Measurements from ENCODE around the gene KLF9.

KLF9 gene

GRCh38 chr9:70374962-70375618 is 39.4 kb downstream of the KLF9 start:
- Histone ChIP-seq H3K9ac (ENCODE audit: low read depth in 1 of 2, low read length in 2 of 2) (no peak overlapping the region), H3K36me3 (ENCODE audit: control insufficient read depth in 1 of 2, insufficient read depth in 2 of 2, low read length in 2 of 2) (no peaks in the 10 kb centered on the region), H3K9me3 (ENCODE audit: control insufficient read depth in 1 of 2, low read length in 2 of 2) (no peaks in the 10 kb centered on the region), H3K27ac (ENCODE audit: low read depth, low read length) (no peak overlapping the region), H3K4me3 (ENCODE audit: low read depth in 1 of 2, low read length in 2 of 2) (peak overlapping the region in 1 of 2 donors; percentile 13), H3K4me1 (ENCODE audit: control insufficient read depth in 1 of 2, insufficient read depth in 2 of 2, low read length in 2 of 2) (no peaks in the 10 kb centered on the region), H3K27me3 (ENCODE audit: control insufficient read depth in 1 of 2, insufficient read depth in 2 of 2, low read length in 2 of 2) (no peaks in the 10 kb centered on the region)

DNA sequence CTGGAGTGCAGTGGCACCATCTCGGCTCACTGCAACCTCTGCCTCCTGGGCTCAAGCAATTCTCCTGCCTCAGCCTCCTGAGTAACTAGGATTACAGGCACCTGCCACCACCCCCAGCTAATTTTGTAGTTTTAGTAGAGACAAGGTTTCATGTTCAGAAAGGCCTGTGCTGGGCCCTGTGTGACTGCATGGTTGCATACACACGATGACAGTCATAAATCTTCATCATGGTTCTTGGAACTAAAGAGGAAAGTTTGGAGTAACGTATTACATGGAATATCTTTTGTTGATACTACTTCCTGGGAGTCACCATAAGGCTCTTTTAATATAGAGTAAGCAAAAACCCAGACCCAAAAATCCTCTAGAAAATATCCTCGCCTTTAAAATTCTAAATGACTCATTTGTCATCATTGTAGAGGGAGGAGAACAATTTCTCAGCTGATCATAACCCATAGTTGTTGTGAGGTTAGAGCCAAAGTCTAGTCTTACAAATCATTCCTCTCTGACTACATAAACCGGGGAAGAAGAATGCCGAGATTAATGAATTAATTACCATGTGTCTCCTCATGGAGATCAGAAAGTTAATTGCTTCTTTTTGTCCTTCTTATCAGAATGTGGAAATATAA is 47.0 kb downstream of the KLF9 start:
- Histone ChIP-seq H3K4me3 (ENCODE audit: low read depth in 1 of 2, low read length in 2 of 2) (no peak overlapping the region), H3K27ac (ENCODE audit: low read depth, low read length) (no peak overlapping the region), H3K9me3 (ENCODE audit: control insufficient read depth in 1 of 2, low read length in 2 of 2) (no peaks in the 10 kb centered on the region)

GRCh38 chr9:70363760-70364159 is 50.7 kb downstream of the KLF9 start:
- H3K36me3 ChIP-seq (ENCODE audit: control insufficient read depth in 1 of 2, insufficient read depth in 2 of 2, low read length in 2 of 2), result no peaks in the 10 kb centered on the region
- H3K27ac ChIP-seq (ENCODE audit: low read depth, low read length), result no peak overlapping the region
- H3K9me3 ChIP-seq (ENCODE audit: control insufficient read depth in 1 of 2, low read length in 2 of 2), result no peaks in the 10 kb centered on the region
- no peaks in the 10 kb centered on the region for H3K27me3 ChIP-seq (ENCODE audit: control insufficient read depth in 1 of 2, insufficient read depth in 2 of 2, low read length in 2 of 2)
- no peak overlapping the region for H3K4me3 ChIP-seq (ENCODE audit: low read depth in 1 of 2, low read length in 2 of 2)
- H3K9ac ChIP-seq (ENCODE audit: low read depth in 1 of 2, low read length in 2 of 2), result no peak overlapping the region
- no peaks in the 10 kb centered on the region for H3K4me1 ChIP-seq (ENCODE audit: control insufficient read depth in 1 of 2, insufficient read depth in 2 of 2, low read length in 2 of 2)

More for the DNA sequence above, 47.0 kb downstream of the KLF9 start:
- no peak overlapping the region for H3K9ac ChIP-seq (ENCODE audit: low read depth in 1 of 2, low read length in 2 of 2)
- no peaks in the 10 kb centered on the region for H3K36me3 ChIP-seq (ENCODE audit: control insufficient read depth in 1 of 2, insufficient read depth in 2 of 2, low read length in 2 of 2)
- H3K27me3 ChIP-seq (ENCODE audit: control insufficient read depth in 1 of 2, insufficient read depth in 2 of 2, low read length in 2 of 2), result no peaks in the 10 kb centered on the region
- no peaks in the 10 kb centered on the region for H3K4me1 ChIP-seq (ENCODE audit: control insufficient read depth in 1 of 2, insufficient read depth in 2 of 2, low read length in 2 of 2)

- H3K9ac ChIP-seq (ENCODE audit: low read depth in 1 of 2, low read length in 2 of 2), result no peak overlapping the region
- no peak overlapping the region for H3K27ac ChIP-seq (ENCODE audit: low read depth, low read length)
- no peaks in the 10 kb centered on the region for H3K36me3 ChIP-seq (ENCODE audit: control insufficient read depth in 1 of 2, insufficient read depth in 2 of 2, low read length in 2 of 2)
- H3K4me3 ChIP-seq (ENCODE audit: low read depth in 1 of 2, low read length in 2 of 2), result no peak overlapping the region
- no peaks in the 10 kb centered on the region for H3K27me3 ChIP-seq (ENCODE audit: control insufficient read depth in 1 of 2, insufficient read depth in 2 of 2, low read length in 2 of 2)
- no peaks in the 10 kb centered on the region for H3K9me3 ChIP-seq (ENCODE audit: control insufficient read depth in 1 of 2, low read length in 2 of 2)
- no peaks in the 10 kb centered on the region for H3K4me1 ChIP-seq (ENCODE audit: control insufficient read depth in 1 of 2, insufficient read depth in 2 of 2, low read length in 2 of 2)
Measured at GRCh38 chr9:70362952-70363351, 51.5 kb downstream of the KLF9 start.

GRCh38 chr9:70355801-70356200 is 58.7 kb downstream of the KLF9 start:
- H3K36me3 ChIP-seq (ENCODE audit: control insufficient read depth in 1 of 2, insufficient read depth in 2 of 2, low read length in 2 of 2), result peaks cover 0 to 13% of the 10 kb centered on the region in 2 donors
- H3K9ac ChIP-seq (ENCODE audit: low read depth in 1 of 2, low read length in 2 of 2), result no peak overlapping the region
- H3K27ac ChIP-seq (ENCODE audit: low read depth, low read length), result no peak overlapping the region
- H3K9me3 ChIP-seq (ENCODE audit: control insufficient read depth in 1 of 2, low read length in 2 of 2), result no peaks in the 10 kb centered on the region
- H3K4me3 ChIP-seq (ENCODE audit: low read depth in 1 of 2, low read length in 2 of 2), result no peak overlapping the region
- H3K27me3 ChIP-seq (ENCODE audit: control insufficient read depth in 1 of 2, insufficient read depth in 2 of 2, low read length in 2 of 2), result no peaks in the 10 kb centered on the region
- H3K4me1 ChIP-seq (ENCODE audit: control insufficient read depth in 1 of 2, insufficient read depth in 2 of 2, low read length in 2 of 2), result no peaks in the 10 kb centered on the region

- no peak overlapping the region for H3K9ac ChIP-seq (ENCODE audit: low read depth in 1 of 2, low read length in 2 of 2)
- no peaks in the 10 kb centered on the region for H3K4me1 ChIP-seq (ENCODE audit: control insufficient read depth in 1 of 2, insufficient read depth in 2 of 2, low read length in 2 of 2)
- H3K9me3 ChIP-seq (ENCODE audit: control insufficient read depth in 1 of 2, low read length in 2 of 2), result no peaks in the 10 kb centered on the region
- peaks cover 5 to 37% of the 10 kb centered on the region in 2 donors for H3K36me3 ChIP-seq (ENCODE audit: control insufficient read depth in 1 of 2, insufficient read depth in 2 of 2, low read length in 2 of 2)
- no peaks in the 10 kb centered on the region for H3K27me3 ChIP-seq (ENCODE audit: control insufficient read depth in 1 of 2, insufficient read depth in 2 of 2, low read length in 2 of 2)
- no peak overlapping the region for H3K27ac ChIP-seq (ENCODE audit: low read depth, low read length)
- H3K4me3 ChIP-seq (ENCODE audit: low read depth in 1 of 2, low read length in 2 of 2), result no peak overlapping the region
Measured at GRCh38 chr9:70352802-70353201, 61.7 kb downstream of the KLF9 start.

DNA sequence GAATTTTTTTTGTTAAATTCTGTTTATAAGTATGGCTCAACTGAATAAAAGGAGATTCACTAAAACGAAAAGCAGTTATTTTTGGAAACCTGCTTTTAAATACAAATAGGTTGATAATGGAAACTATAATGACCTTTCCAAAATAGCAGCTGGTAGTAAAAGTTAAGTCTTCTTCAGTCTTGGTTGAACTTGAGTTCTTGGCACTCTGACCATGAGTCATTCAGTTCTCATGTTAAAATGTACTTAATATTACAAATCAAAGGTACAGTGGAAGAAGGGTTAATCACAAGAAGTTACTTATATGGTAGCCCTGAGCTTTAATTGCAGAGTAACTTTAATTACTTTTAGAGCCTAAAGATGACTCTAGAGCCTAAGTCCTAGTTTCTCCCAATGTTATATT is 62.1 kb downstream of the KLF9 start:
- no peak overlapping the region for H3K4me3 ChIP-seq (ENCODE audit: low read depth in 1 of 2, low read length in 2 of 2)
- H3K27me3 ChIP-seq (ENCODE audit: control insufficient read depth in 1 of 2, insufficient read depth in 2 of 2, low read length in 2 of 2), result no peaks in the 10 kb centered on the region
- H3K4me1 ChIP-seq (ENCODE audit: control insufficient read depth in 1 of 2, insufficient read depth in 2 of 2, low read length in 2 of 2), result no peaks in the 10 kb centered on the region
- peaks cover 9 to 41% of the 10 kb centered on the region in 2 donors for H3K36me3 ChIP-seq (ENCODE audit: control insufficient read depth in 1 of 2, insufficient read depth in 2 of 2, low read length in 2 of 2)
- no peaks in the 10 kb centered on the region for H3K9me3 ChIP-seq (ENCODE audit: control insufficient read depth in 1 of 2, low read length in 2 of 2)
- H3K9ac ChIP-seq (ENCODE audit: low read depth in 1 of 2, low read length in 2 of 2), result no peak overlapping the region
- H3K27ac ChIP-seq (ENCODE audit: low read depth, low read length), result no peak overlapping the region

GRCh38 chr9:70347046-70347445 is 67.4 kb downstream of the KLF9 start:
- no peak overlapping the region for H3K4me3 ChIP-seq (ENCODE audit: low read depth in 1 of 2, low read length in 2 of 2)
- no peaks in the 10 kb centered on the region for H3K4me1 ChIP-seq (ENCODE audit: control insufficient read depth in 1 of 2, insufficient read depth in 2 of 2, low read length in 2 of 2)
- no peaks in the 10 kb centered on the region for H3K27me3 ChIP-seq (ENCODE audit: control insufficient read depth in 1 of 2, insufficient read depth in 2 of 2, low read length in 2 of 2)
- no peak overlapping the region for H3K27ac ChIP-seq (ENCODE audit: low read depth, low read length)
- H3K36me3 ChIP-seq (ENCODE audit: control insufficient read depth in 1 of 2, insufficient read depth in 2 of 2, low read length in 2 of 2), result peaks cover 15 to 54% of the 10 kb centered on the region in 2 donors
- H3K9me3 ChIP-seq (ENCODE audit: control insufficient read depth in 1 of 2, low read length in 2 of 2), result no peaks in the 10 kb centered on the region
- H3K9ac ChIP-seq (ENCODE audit: low read depth in 1 of 2, low read length in 2 of 2), result no peak overlapping the region

- H3K9ac ChIP-seq (ENCODE audit: low read depth in 1 of 2, low read length in 2 of 2), result no peak overlapping the region
- no peaks in the 10 kb centered on the region for H3K27me3 ChIP-seq (ENCODE audit: control insufficient read depth in 1 of 2, insufficient read depth in 2 of 2, low read length in 2 of 2)
- H3K9me3 ChIP-seq (ENCODE audit: control insufficient read depth in 1 of 2, low read length in 2 of 2), result no peaks in the 10 kb centered on the region
- peaks cover 0 to 13% of the 10 kb centered on the region in 2 donors for H3K36me3 ChIP-seq (ENCODE audit: control insufficient read depth in 1 of 2, insufficient read depth in 2 of 2, low read length in 2 of 2)
- H3K27ac ChIP-seq (ENCODE audit: low read depth, low read length), result no peak overlapping the region
- no peaks in the 10 kb centered on the region for H3K4me1 ChIP-seq (ENCODE audit: control insufficient read depth in 1 of 2, insufficient read depth in 2 of 2, low read length in 2 of 2)
- no peak overlapping the region for H3K4me3 ChIP-seq (ENCODE audit: low read depth in 1 of 2, low read length in 2 of 2)
Measured at GRCh38 chr9:70340572-70340971, 73.9 kb downstream of the KLF9 start.
